Lower leg skin (tissue), 3 donors: ENCODE data around the gene AJAP1.

ENCODE experiments used
- POLR2A ChIP-seq, 2 donors: fragments of 450-650 bp; IDR thresholded peaks; one replicate each; pipeline ENCODE4 v1.6.1; 2016 to 2017; ENCODE audit warnings: antibody characterized with exemption in 2 of 2, mild to moderate bottlenecking in 1 of 2, moderate library complexity in 1 of 2
- TF ChIP-seq, protein P1 (sequence below), 3 donors: fragments of 450-650 bp; IDR thresholded peaks; one replicate each; pipeline ENCODE4 v1.5.1; 2016; ENCODE audit warnings: antibody characterized with exemption in 3 of 3, mild to moderate bottlenecking in 3 of 3, moderate library complexity in 2 of 3

DNA sequence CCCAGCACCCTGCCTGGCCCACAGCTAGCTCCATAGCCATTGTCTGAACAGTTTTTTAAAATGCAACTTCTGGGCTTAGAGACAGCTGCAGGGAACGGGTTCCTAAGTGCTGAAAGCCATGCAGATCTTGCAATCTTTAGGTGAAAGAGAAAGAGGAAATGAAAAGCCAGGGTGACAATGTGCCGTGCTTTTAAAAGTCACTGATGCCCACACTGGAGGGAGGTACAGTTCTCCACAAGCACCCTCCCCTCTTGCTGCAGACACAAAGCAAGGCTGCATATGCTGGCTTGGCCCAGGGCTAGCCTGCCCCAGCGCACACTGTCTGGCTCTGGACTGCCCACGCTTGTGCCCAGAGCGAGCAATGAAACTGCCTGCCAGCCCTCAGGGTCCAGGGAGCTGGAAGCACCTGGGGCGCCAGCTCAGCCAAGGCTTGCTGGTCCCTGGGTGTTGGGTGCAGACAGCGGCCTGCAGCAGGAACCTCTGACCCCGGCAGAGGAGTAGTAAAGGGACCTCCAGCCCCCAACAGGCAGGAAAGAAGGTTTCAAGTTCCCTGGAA, 70.4 kb downstream of the AJAP1 start:
- TF ChIP-seq, protein P1, sequence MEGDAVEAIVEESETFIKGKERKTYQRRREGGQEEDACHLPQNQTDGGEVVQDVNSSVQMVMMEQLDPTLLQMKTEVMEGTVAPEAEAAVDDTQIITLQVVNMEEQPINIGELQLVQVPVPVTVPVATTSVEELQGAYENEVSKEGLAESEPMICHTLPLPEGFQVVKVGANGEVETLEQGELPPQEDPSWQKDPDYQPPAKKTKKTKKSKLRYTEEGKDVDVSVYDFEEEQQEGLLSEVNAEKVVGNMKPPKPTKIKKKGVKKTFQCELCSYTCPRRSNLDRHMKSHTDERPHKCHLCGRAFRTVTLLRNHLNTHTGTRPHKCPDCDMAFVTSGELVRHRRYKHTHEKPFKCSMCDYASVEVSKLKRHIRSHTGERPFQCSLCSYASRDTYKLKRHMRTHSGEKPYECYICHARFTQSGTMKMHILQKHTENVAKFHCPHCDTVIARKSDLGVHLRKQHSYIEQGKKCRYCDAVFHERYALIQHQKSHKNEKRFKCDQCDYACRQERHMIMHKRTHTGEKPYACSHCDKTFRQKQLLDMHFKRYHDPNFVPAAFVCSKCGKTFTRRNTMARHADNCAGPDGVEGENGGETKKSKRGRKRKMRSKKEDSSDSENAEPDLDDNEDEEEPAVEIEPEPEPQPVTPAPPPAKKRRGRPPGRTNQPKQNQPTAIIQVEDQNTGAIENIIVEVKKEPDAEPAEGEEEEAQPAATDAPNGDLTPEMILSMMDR (IDR thresholded peaks at IDR 0.05), result no peak
- no peak for TF ChIP-seq POLR2A (IDR thresholded peaks at IDR 0.05)
